GM19452 (cell line): ENCODE measurements around the gene ALDOA.
"Not testable (repeated sequence)": the region's sequence is repeated elsewhere in the genome, so short reads cannot be mapped to it uniquely, and the experiment has no call there.

ENCODE experiments used
- ATAC-seq: cut with Tn5 transposase; IDR thresholded peaks from one replicate; pipeline ENCODE4 v1.9.1; 2021; ENCODE audit not compliant: unreplicated experiment

Gene ALDOA

GRCh38 chr16:30114411-30114810 lies 48.9 kb downstream of the ALDOA start:
- no peak for ATAC-seq

DNA sequence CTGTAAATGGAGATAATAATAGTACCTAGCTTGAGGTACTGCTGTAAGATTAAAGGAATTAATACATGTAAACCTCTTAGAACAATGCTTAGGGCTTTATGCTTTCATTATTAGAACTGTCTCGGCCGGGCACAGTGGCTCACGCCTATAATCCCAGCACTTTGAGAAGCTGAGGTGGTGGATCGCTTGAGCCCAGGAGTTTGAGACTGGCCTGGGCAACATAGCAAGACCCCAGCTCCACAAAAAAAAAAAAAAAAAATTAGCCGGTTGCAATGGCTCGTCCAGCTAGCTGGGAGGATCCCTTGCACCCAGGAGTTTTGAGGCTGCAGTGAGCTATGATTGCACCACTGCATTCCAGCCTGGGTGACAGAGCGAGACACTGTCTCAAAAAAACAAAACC lies 49.3 kb downstream of the ALDOA start:
- ATAC-seq, result not testable (repeated sequence)

- no peak for ATAC-seq
These were observed 49.7 kb downstream of the ALDOA start for GRCh38 chr16:30115238-30115637.

- no peak for ATAC-seq
These were observed 51.0 kb downstream of the ALDOA start for GRCh38 chr16:30116291-30117207.

DNA sequence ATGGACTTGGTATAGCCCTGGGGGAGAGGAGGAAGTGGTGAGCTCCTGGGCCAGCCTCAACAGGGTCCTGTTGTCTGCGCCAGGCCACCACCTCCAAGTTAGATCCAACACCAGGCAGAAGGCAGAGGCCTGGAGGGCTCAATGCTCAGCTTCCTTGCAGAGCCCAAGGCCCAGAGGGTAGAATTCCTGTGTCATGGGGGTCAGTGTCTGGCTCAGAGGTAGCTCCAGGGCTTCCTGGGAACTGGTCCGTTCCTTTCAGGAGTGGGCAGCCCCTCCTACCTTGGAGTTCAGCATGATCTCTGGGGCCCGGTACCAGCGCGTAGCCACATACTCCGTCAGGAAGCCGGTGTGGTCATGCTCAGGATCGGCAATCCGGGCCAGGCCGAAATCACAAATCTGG lies 52.2 kb downstream of the ALDOA start:
- no peak for ATAC-seq

DNA sequence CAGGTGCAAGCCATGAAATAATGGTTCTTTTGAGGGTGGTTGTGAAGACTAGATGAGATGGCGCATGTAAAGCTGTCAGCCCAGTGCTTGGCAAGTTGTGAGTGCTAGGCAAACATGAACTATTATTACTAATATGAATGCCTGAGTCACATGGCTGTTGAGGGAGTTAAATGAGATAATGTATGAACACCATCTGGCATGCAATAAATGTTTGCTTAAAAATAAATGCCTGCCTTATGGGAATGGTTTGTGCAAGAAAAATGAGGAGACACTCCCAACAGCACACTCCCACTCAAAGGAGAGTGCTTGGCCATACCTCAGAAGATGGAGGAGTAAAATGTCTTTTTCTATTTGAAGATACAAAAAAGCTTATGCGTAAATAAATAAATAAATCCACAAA lies 53.9 kb downstream of the ALDOA start:
- ATAC-seq, result no peak
